Hematopoietic multipotent progenitor cell treated with erythropoietin and hydrocortisone succinate and interleukin-3 and kit ligand, for 15 days (in vitro differentiated cells): ENCODE data around the gene CD8B2.
"Not testable (repeated sequence)": the region's sequence is repeated elsewhere in the genome, so short reads cannot be mapped to it uniquely, and the experiment has no call there.

ENCODE experiments used
- DNase-seq: peaks from one replicate; pipeline ENCODE4 v3.0.0-alpha.2; 2015; ENCODE audit warnings: low spot score

Gene CD8B2

DNA sequence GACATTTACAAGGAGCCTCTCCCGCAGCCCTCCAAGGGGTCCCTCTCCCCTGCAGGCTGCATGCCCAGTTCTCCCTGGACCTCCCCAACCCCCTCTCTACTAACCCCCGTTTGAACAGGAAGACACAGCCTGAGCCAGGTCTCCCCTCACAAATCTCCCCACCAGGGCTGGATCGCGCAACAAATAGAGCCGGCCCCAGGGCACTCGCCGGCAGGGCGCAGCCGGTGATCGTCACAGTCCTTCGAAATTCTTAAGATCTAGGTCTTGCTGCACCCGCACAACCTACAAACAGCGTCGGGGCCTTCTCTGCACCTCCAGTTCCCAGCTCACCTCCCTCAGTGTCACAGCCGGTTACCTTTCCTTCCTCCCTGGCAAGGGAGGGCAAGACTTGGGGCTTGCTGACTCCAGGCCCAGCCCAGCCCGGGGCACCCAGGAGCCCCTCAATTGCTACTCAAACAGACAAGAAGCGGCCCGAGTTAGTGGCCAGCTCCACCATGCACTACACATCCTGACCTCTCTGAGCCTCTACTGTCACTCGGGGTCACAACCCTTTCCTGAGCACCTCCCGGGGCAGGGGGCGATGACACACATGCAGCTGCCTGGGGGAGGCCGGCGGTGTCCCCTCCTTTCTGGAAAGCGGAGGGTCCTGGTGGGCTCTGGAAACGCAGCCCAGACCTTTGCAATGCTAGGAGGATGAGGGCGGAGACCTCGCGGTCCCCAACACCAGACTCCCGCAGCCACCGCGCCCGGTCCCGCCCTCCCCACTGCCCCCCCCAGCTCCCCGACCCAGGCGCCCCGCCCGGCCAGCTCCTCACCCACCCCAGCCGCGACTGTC lies at the start of gene CD8B2:
CD8B2 (plus strand) TSS at position 814 of the 835 bp plus-strand sequence. CDS start 63 bp downstream, outside the sequence.
- DNase-seq, result not testable (repeated sequence)

DNA sequence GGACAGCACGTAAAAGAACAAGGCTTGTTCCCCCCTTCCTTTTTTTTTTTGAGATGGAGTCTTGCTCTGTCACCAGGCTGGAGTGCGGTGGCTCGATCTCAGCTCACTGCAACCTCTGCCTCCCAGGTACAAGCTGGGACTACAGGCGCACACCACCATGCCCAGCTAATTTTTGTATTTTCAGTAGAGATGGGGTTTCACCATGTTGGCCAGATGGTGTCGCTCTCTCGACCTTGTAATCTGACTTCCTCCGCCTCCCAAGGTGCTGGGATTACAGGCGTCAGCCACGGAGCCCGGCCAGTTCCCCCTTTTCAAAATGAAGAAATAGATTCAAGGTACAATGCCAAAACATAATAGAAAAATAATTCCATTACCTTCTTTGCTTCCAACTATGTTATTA lies 25.3 kb upstream of the CD8B2 start:
- DNase-seq, result not testable (repeated sequence)

DNA sequence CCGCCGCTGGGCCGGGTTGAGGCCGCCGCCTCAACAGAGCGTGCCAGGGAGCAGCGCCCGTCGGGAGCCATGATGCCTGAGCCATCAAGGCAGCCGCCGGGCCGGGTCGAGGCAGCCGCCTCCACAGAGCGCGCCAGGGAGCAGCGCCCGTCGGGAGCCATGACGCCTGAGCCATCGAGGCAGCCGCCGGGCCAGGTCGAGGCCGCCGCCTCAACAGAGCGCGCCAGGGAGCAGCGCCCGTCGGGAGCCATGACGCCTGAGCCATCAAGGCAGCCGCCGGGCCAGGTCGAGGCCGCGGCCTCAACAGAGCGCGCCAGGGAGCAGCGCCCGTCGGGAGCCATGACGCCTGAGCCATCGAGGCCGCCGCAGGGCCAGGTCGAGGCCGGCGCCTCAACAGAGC lies 19.6 kb upstream of the CD8B2 start:
- DNase-seq, result not testable (repeated sequence)

DNA sequence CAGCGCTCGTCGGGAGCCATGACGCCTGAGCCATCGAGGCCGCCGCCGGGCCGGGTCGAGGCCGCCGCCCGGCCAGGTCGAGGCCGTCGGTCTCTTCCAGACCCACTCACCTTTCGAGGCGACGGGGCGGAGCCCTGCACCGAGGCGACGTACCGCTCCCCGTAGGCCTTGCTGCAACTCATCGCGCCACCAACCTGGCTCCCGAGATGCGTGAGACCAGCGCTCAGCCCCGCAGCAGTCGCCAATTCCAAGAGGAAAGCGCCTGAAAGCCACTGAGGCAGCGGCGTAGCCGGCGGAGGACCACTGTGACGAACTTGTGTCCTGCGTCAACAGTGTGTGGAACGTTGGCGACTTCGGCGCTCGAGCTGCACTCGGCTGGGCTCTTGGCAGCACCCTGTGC lies 19.1 kb upstream of the CD8B2 start, which contains the start of gene RGPD3:
RGPD3 (minus strand) TSS at position 307 of the 400 bp plus-strand sequence; CDS start at position 182, 125 bp downstream.
- DNase-seq, result not testable (repeated sequence)

DNA sequence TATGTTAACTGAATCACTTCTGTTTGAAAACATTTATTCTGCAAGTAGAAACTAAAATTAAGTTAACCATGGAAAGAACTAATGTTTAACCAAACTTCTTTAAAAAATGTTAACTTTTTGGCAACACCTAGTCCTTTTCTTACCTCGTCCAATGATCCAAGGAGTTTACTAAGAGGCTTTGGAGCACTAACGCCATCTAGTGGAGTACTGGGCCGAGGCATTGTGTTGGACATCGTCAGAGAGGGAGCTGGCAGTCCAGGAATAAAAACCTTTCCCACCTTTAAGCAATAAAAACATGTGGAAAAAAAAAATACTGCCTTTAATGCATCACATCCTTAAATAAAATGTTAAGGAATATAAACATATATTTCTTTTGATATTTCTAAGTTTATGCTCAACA lies 16.5 kb upstream of the CD8B2 start:
- DNase-seq, result not testable (repeated sequence)

DNA sequence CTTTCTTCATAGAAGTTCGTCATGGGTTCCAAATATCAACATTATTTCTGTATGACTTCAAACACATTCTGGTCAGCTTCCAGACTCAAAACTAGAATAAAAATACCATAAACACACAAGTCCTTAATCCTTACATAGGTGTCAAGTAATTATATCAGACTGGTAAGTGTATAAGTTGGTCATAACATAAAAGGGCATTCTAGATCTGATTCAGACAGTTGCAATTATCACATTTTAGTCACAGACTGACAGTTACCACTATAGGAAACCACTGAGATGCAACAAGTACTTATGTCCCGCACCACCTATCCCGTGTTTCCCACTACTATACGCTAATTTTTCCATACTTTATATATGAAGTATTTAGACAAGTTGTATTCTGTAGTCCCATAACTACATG lies 9.5 kb upstream of the CD8B2 start:
- DNase-seq, result not testable (repeated sequence)

DNA sequence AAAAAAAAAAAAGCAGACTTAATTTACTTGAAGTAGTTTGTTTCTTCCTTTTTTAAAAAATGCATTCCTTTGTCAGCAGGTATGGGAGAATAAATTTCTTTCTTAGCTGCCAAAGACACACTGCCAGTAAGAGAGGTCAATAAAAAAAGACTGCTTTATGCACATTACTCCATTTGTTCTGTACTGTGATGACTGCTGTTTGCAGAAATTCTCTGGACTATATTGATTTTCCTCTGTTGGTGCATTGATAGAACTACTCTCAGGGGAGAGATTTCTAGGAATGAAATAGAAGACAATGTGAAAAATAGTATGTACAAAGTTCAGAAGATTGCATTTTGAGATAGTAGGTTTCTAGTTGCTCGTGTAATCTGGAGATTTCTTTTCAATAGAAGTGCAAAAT lies 7.6 kb upstream of the CD8B2 start:
- not testable (repeated sequence) for DNase-seq

DNA sequence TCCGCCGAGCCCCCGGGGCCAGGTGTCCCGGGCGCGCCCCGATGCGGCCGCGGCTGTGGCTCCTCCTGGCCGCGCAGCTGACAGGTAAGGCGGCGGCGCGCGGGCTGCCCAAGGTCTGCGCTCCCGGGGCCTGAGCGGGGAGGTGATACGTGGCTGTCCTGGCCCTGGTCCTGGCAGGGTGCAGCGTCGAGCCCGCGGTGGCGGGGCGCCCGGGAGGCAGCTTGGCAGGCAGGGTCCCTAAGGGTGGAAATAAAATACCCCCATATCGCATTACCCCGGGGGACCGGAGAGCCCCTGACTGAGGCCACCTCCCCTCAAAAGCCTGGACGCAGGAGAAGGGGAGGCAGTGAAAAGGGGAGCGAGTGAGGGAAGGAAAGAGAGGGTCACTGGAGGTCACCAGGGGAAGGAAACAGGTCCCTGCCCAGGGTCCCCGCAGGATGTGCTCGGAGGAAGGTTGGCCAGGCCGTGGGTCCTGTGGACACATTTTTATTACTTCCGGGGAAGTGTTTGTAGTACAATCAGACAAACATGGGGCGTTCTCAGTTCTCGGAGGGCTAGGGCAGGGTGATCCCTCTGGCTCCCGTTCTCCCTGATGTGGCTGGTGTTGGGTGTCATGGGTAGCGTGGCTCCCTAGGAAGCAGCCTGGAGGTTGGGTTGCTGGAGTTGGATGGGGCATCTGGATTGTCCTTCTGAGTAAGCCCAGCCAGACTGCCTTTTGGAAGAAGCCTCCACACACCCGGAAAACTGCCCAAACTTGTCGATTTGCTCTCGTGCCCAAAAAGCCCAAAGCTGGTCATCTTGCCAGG lies 425 bp downstream of the CD8B2 start:
- not testable (repeated sequence) for DNase-seq

DNA sequence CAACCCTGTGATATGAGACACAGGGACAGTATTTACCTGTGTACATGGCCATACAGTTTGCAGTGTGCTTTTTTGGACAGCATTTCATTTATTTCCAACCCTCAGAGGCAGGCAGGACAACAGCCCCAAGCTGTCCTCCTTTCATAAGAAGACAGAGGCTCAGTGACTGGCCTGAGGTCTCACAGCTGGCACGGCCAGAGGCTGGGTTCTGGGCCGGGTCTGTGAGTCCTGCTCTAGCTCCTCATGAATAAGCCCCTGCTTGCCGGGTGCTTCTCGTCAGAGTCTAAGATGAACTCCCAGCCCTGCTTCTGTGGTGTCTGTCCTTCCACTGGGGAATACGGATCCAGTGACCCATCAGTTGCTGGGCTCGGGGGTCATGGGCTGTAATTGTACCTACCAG lies 2.5 kb downstream of the CD8B2 start:
- not testable (repeated sequence) for DNase-seq

DNA sequence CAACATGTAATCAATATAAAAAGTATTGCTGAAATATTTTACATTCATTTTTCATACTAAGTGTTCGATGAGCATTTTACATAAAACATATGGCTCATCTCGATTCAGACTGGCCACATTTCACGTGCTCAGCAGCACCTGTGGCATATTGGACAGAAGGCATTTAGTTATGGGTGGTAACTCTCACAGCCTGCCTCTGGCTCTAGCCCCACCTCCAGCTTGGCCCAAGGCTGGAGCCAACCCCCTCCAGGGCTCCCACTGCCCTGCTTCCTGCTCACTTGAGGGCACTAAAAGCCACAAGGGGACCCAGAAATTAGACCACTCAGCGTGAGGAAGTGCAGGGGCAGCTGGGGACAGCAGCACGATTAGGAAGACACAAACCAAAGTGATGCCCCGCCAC lies 5.2 kb downstream of the CD8B2 start:
- DNase-seq, result not testable (repeated sequence)

DNA sequence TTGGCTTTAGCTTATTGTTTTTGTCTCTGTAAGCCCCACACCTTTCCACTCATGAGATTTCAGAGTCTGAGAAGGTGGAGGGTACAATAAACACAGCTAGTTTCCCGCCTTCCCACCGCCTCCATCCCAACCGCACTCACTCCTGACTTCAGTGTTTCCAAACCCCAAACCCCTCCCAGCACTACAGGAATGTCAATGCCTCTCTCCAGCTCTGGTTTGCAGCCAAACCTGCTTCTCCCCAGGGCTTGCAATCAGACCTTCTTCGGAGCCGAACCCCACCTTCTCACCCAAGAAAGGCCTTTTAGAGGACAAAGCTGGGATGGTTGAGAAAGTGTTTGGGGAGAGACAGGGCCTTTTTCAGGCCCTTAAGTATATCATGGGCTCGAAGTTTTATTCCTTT lies 5.7 kb downstream of the CD8B2 start:
- not testable (repeated sequence) for DNase-seq

DNA sequence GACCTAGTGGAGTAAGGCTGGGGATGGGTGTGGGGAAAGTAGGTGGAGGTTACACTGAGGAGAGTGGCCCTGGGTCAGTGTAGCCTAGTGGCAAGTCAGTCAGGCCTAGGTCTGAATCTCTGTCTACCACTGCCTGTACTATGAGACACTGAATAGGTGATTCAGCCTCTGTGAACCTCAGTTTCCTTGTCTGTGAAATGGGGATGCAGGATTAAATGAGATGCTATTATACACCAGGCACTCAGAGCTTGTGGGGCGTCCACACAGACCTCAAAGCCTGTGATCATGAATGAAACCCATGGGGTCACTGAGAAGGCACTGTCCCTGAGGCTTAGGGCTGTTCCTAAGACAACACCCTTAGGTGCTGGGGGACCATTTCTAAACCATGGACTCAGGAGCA lies 11.4 kb downstream of the CD8B2 start:
- DNase-seq, result not testable (repeated sequence)

DNA sequence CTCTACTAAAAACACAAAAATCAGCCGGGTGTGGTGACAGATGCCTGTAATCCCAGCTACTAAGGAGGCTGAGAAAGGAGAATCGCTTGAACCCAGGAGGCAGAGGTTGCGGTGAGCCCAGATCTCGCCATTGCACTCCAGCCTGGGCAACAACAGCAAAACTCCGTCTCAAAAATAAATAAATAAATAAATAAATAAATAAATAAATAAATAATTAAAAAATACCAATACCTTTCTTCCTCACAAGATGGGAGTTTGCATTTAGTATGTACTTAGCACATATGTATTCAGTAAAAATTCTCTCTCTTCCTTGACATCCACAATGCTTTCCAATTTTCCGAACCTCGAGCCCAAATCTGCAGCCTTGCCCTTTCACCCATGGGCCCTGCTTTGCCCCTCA lies 13.2 kb downstream of the CD8B2 start:
- not testable (repeated sequence) for DNase-seq

DNA sequence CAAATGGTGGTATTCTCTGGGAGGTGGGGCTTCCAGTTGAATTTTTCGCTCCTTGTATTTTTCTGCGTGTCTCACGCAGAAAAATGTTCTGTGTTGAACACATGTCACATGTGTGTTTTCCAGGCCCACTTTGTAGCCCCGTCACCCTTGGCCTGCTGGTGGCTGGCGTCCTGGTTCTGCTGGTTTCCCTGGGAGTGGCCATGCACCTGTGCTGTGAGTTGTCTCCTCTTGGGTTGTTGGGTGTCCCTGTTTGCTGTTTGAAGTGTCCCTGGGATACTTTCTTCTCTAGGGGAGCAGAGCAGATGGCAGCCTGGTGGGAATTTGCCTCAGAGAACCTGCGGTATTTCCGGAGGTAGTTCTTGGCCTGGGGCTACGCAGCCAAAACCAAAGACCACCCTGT lies 15.2 kb downstream of the CD8B2 start:
- DNase-seq, result not testable (repeated sequence)

DNA sequence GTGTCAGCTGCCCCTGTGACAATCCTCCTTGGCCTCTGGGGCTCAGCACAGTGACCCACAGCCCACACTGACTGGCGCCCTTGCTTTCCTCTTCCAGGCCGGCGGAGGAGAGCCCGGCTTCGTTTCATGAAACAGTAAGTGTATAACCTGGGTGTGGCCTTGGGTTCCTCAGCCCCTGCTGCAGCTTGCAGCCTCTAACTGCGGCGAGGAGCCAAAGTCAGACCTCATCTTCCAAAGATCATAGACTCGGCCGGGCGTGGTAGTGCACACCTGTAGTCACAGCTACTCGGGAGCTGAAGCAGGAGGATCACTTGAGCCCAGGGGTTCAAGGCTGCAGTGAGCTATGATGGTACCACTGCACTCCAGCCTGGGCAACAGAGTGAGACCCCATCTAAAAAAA lies 17.0 kb downstream of the CD8B2 start:
- not testable (repeated sequence) for DNase-seq

DNA sequence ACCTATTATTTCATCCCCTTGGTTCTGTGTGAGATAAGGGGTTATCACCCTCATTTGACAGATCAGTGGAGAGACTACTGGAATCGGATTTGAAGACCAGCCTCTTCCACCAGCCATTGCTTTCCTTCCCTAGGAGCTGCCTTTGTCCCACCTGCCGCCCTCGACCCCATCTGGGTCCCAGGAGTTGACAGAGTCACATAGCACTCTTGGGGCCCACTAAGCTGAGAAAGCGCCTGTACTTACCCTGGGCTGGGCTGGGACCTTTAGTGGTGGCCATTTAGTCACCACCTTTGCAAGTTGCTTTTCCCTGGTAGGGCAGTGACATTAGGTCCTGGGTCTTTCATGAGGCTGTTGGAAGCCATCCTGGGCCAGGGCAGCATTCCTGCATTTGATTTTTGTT lies 17.6 kb downstream of the CD8B2 start:
- not testable (repeated sequence) for DNase-seq

DNA sequence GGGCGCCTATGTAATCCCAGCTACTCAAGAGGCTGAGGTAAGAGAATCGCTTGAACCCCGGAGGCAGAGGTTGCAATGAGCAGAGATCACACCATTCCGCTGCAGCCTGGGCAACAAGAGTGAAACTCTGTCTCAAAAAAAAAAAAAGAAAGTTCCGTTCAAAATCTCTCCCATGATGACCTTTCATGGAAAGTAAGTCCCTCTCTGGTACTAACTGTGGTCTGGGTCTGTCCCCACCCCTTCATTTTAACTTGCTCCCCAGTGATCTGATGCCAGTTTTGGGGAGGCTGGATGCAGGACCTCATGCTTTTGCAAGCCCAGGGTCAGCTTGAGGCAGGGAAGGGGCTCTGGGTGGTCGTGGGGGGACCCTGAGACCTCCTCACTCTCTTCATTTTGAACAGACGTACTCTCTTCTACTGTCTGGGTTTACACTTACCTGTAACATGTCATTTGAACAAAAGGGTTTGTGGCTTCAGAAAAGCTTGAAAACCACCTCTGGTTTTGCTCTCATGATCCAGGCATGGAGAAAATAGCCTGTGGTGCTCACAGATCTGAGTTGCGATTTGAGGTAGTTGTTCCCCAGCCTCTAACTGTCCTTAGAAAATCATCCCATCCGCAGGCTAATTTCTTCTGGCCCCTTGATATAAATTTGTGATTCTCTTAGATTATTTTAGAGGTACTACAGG lies 19.0 kb downstream of the CD8B2 start:
- DNase-seq, result not testable (repeated sequence)

DNA sequence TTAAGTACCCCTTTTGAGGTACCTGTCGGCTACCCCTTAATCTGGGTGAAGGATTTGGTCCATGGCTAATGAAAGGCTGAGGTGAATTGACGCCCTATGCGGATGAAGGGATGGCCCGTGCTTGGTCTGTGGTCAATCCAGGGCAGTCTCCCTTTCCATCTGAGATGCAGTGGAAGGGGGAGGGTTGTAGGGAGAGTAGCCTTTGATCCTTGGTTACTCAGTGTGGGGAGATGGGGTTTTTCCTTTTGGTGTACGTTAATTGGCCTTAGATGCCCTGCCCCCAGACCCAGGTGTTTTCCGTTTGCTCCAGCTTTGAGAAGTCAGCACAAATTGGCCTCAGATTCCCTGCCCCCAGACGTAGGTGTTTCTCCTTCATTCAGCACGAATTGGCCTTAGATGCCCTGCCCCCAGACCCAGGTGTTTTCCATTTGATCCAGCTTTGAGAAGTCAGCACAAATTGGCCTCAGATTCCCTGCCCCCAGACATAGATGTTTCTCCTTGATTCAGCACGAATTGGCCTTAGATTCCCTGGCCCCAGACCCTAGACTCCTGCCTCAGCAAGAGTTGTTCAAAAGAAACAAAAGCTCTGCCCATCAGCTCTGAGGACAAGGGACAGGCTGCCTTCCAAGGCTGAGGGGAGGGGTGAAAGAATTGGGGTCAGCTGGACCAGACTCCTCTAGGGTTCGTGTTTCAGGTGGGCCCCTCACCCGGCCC lies 21.7 kb downstream of the CD8B2 start:
- DNase-seq, result not testable (repeated sequence)

DNA sequence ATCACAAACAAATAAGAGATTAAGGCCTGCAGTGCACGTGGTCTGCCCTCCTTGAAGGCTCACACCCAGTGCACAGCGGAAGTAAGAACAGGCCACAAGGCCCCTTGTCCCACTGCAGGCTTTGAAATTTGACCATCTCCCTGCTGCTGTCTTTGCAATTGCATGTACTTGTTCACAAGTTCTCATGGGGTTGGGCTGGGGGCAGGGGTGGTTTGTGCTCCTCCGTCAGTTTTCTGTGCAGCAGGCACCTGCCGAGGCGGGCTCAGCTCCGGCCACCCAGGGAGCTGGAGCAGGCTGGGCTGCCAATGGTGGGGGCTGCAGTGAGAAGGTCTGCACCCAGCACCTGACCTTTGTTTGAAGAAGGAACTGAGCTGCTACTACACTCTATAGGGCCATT lies 22.2 kb downstream of the CD8B2 start:
- not testable (repeated sequence) for DNase-seq

DNA sequence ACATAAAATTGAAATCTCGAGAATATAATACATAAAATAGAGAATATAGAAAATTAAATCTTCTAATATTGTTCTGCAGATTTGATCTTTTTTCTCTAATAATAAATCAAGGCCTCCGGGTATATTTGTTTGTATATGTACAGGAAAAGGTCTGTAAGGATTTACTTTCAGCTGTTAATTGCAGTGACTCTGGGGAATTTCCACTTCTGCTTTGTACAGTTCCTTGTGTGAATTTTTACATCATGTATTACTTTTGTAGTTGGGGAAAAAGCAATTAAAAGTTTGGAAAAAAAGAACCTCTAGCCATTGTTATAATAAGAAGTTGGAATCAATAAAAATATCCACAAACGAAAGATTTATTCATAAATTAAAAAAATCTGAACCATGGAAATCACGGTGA lies 23.6 kb downstream of the CD8B2 start:
- DNase-seq, result not testable (repeated sequence)

DNA sequence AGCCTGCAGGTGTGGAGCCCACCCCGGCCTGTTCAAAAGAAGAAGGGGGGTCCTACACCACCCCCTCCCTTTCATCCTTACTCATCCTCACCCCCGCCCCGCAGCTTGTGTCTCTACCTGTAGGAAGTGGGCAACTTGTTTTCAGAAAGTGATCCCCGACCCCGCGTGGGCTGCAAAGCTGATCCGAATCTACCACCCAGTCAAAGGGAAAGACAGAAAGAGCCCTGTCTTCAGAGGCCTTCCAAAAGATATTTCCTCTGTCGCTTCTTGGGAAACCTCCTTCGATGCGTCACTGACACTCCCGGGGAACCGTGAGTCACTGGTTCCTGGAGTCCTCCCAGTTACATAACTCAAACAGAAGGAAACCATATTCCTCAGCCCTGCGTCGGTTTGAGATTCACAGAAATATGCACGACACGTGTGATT lies 24.3 kb downstream of the CD8B2 start:
- DNase-seq, result not testable (repeated sequence)
